HG02571 (cell line): ENCODE measurements around the gene REEP2.

ENCODE experiments used
- ATAC-seq: cut with Tn5 transposase; IDR thresholded peaks from one replicate; pipeline ENCODE4 v1.9.1; 2021; ENCODE audit warnings: mild to moderate bottlenecking, moderate library complexity; ENCODE audit not compliant: unreplicated experiment

REEP2 gene

DNA sequence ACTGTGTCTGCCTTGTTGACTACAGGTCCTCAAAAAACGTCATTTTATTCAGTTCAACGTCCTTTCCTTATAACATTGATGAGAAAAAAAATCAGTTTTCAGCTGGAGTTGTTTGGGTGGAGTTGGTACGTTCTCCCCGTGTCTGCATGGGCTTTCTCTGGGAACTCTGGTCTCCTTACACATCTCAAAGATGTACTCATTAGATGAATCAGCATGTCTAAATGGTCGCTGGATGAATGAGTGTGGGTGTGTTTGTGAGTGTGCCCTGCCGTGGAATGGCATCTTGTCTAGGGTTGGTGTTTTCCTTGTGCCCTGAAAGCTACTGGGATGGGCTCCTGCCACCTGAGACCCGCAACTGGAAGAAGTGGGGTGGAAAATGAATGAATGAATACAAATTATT, 56.5 kb downstream of the REEP2 start:
- ATAC-seq = no peak
